ENCODE results near the gene NFYC. TPM values are rescaled to one million over a fixed set of nuclear protein-coding genes. Genes with fewer than 3 reads are reported as not detected.

The NFYC gene
- polyA plus RNA-seq, 1 of the 3 experiments (the other 2 are of a cell fraction) = 72.4 TPM

GRCh38 chr1:40792036-40792435 is 100.5 kb downstream of the NFYC start:
- H3K27me3 ChIP-seq (ENCODE audit: insufficient read depth) = no peaks in the 10 kb centered on the region
- no peak overlapping the region for H3K9ac ChIP-seq
- H3K36me3 ChIP-seq (replicated peaks in 1 of 2; ENCODE audit: control insufficient read depth in 1 of 2, insufficient read depth in 2 of 2, low read length in 1 of 2) = no peaks in the 10 kb centered on the region
- POLR2A ChIA-PET = no interaction called here
- no peaks in the 10 kb centered on the region for H4K20me1 ChIP-seq (ENCODE audit: insufficient read depth)
- H3K4me3 ChIP-seq (ENCODE audit: low read depth in 2 of 2, low read length in 1 of 2) = no peak overlapping the region
- CTCF ChIA-PET = interaction anchor here (1.3 kb wide), 1 partner anchor 57 kb away, joined by 3 read pairs; no protein-coding TSS in a partner anchor
- DNase-seq = no peak
- no peaks in the 10 kb centered on the region for H3K79me2 ChIP-seq (ENCODE audit: insufficient read depth)
- WGBS (ENCODE audit: low lambda C conversion rate) = 85% methylated on average over 5 of the region's 7 CpGs
- H2AFZ ChIP-seq (ENCODE audit: low read depth) = no peak overlapping the region
- TF ChIP-seq CTCF (IDR thresholded peaks at IDR 0.05) = no peak
- no peak for TF ChIP-seq YY1 (IDR thresholded peaks at IDR 0.05; ENCODE audit: low read depth)
- TF ChIP-seq NFIC (IDR thresholded peaks at IDR 0.05; ENCODE audit: borderline replicate concordance) = no peak
- no peak for TF ChIP-seq SIN3A (IDR thresholded peaks at IDR 0.05; ENCODE audit: borderline replicate concordance, low read depth, low read length)
- no peak for TF ChIP-seq JUND (IDR thresholded peaks at IDR 0.05)
- H3K27ac ChIP-seq (ENCODE audit: low read depth in 2 of 2, low read length in 1 of 2) = no peak overlapping the region
- no peaks in the 10 kb centered on the region for H3K9me2 ChIP-seq
- peaks cover 0 to 2% of the 10 kb centered on the region in 2 experiments; a peak in 1 of 4 replicates for H3K4me1 ChIP-seq (ENCODE audit: control insufficient read depth in 1 of 2, insufficient read depth in 2 of 2, low read depth in 1 of 2, low read length in 1 of 2)
- no peaks in the 10 kb centered on the region for H3K9me3 ChIP-seq
- H3F3A ChIP-seq (replicated peaks; ENCODE audit: insufficient read depth) = no peaks in the 10 kb centered on the region
- H3K4me2 ChIP-seq = no peak overlapping the region

- no peaks in the 10 kb centered on the region for H3K9me3 ChIP-seq
- no peaks in the 10 kb centered on the region for H4K20me1 ChIP-seq (ENCODE audit: insufficient read depth)
- POLR2A ChIA-PET = no interaction called here
- no peak overlapping the region for H3K9ac ChIP-seq
- no peaks in the 10 kb centered on the region for H3K36me3 ChIP-seq (replicated peaks in 1 of 2; ENCODE audit: control insufficient read depth in 1 of 2, insufficient read depth in 2 of 2, low read length in 1 of 2)
- no peak overlapping the region for H3K4me2 ChIP-seq
- CTCF ChIA-PET = no interaction called here
- H3K79me2 ChIP-seq (ENCODE audit: insufficient read depth) = no peaks in the 10 kb centered on the region
- peaks cover 0 to 4% of the 10 kb centered on the region in 2 experiments; a peak in 1 of 4 replicates for H3K4me1 ChIP-seq (ENCODE audit: control insufficient read depth in 1 of 2, insufficient read depth in 2 of 2, low read depth in 1 of 2, low read length in 1 of 2)
- no peaks in the 10 kb centered on the region for H3F3A ChIP-seq (replicated peaks; ENCODE audit: insufficient read depth)
- H3K27ac ChIP-seq (ENCODE audit: low read depth in 2 of 2, low read length in 1 of 2) = no peak overlapping the region
- H3K4me3 ChIP-seq (ENCODE audit: low read depth in 2 of 2, low read length in 1 of 2) = no peak overlapping the region
- H3K27me3 ChIP-seq (ENCODE audit: insufficient read depth) = no peaks in the 10 kb centered on the region
- H3K9me2 ChIP-seq = no peaks in the 10 kb centered on the region
- no peak overlapping the region for H2AFZ ChIP-seq (ENCODE audit: low read depth)
- DNase-seq = no peak
- WGBS (ENCODE audit: low lambda C conversion rate) = 80% methylated on average over 3 of the region's 3 CpGs
- TF ChIP-seq RFX5 (IDR thresholded peaks at IDR 0.05; ENCODE audit: low read length) (no peak), FOXM1 (IDR thresholded peaks at IDR 0.05; ENCODE audit: low read depth) (no peak)
These were observed 102.1 kb downstream of the NFYC start for GRCh38 chr1:40793617-40794016.

GRCh38 chr1:40794048-40794447 is 102.5 kb downstream of the NFYC start:
- Histone ChIP-seq H4K20me1 (ENCODE audit: insufficient read depth) (no peaks in the 10 kb centered on the region), H3K27me3 (ENCODE audit: insufficient read depth) (no peaks in the 10 kb centered on the region), H3K27ac (ENCODE audit: low read depth in 2 of 2, low read length in 1 of 2) (no peak overlapping the region), H3K4me2 (no peak overlapping the region), H3K9ac (no peak overlapping the region), H2AFZ (ENCODE audit: low read depth) (no peak overlapping the region), H3K4me3 (ENCODE audit: low read depth in 2 of 2, low read length in 1 of 2) (no peak overlapping the region), H3K36me3 (replicated peaks in 1 of 2; ENCODE audit: control insufficient read depth in 1 of 2, insufficient read depth in 2 of 2, low read length in 1 of 2) (no peaks in the 10 kb centered on the region), H3K79me2 (ENCODE audit: insufficient read depth) (no peaks in the 10 kb centered on the region), H3K4me1 (ENCODE audit: control insufficient read depth in 1 of 2, insufficient read depth in 2 of 2, low read depth in 1 of 2, low read length in 1 of 2) (peaks cover 0 to 8% of the 10 kb centered on the region in 2 experiments; a peak in 1 of 4 replicates), H3K9me2 (no peaks in the 10 kb centered on the region), H3K9me3 (no peaks in the 10 kb centered on the region), H3F3A (replicated peaks; ENCODE audit: insufficient read depth) (no peaks in the 10 kb centered on the region)
- CTCF ChIA-PET = interaction anchor here (2.8 kb wide), 1 partner anchor 20 kb away, joined by 10 read pairs; no protein-coding TSS in a partner anchor
- POLR2A ChIA-PET = no interaction called here
- TF ChIP-seq USF1 (IDR thresholded peaks at IDR 0.05; ENCODE audit: borderline replicate concordance, low read depth) (no peak), GABPA (IDR thresholded peaks at IDR 0.05; ENCODE audit: low read depth) (no peak), RAD21 (IDR thresholded peaks at IDR 0.05; ENCODE audit: low read length) (no peak), CHD2 (IDR thresholded peaks at IDR 0.05; ENCODE audit: low read length, partially characterized antibody) (no peak), USF2 (IDR thresholded peaks at IDR 0.05; ENCODE audit: borderline replicate concordance, low read depth, low read length) (no peak), YY1 (IDR thresholded peaks at IDR 0.05; ENCODE audit: low read depth) (no peak), GATA2 (CRISPR knock-in tag; IDR thresholded peaks at IDR 0.05) (no peak), FOXM1 (IDR thresholded peaks at IDR 0.05; ENCODE audit: low read depth) (no peak), TCF12 (IDR thresholded peaks at IDR 0.05) (no peak), RFX5 (IDR thresholded peaks at IDR 0.05; ENCODE audit: low read length) (no peak), POLR2AphosphoS5 (IDR thresholded peaks at IDR 0.05; ENCODE audit: low read depth, low read length) (no peak), FOXJ3 (CRISPR knock-in tag; IDR thresholded peaks at IDR 0.05) (no peak)
- WGBS (ENCODE audit: low lambda C conversion rate) = 100% methylated on average over 2 of the region's 4 CpGs
- no peak for DNase-seq

Measured in SK-N-SH (cell line).